ENCODE results near the gene IDH3B. TPM values are rescaled to one million over a fixed set of nuclear protein-coding genes. Genes with fewer than 3 reads are reported as not detected.
"Not testable (repeated sequence)": the region's sequence is repeated elsewhere in the genome, so short reads cannot be mapped to it uniquely, and the experiment has no call there.

IDH3B gene
- total RNA-seq, 1 donor from 2014 or later: 136 TPM

- no peak for DNase-seq (ENCODE audit: low spot score)
- H3K36me3 Mint-ChIP-seq (ENCODE audit: low read depth, unreplicated experiment): peaks cover 10% of the 10 kb centered on the region
- no peak overlapping the region for H3K27ac Mint-ChIP-seq (ENCODE audit: unreplicated experiment)
- H3K4me3 Mint-ChIP-seq (ENCODE audit: unreplicated experiment): no peak overlapping the region
- TF ChIP-seq, protein P1, sequence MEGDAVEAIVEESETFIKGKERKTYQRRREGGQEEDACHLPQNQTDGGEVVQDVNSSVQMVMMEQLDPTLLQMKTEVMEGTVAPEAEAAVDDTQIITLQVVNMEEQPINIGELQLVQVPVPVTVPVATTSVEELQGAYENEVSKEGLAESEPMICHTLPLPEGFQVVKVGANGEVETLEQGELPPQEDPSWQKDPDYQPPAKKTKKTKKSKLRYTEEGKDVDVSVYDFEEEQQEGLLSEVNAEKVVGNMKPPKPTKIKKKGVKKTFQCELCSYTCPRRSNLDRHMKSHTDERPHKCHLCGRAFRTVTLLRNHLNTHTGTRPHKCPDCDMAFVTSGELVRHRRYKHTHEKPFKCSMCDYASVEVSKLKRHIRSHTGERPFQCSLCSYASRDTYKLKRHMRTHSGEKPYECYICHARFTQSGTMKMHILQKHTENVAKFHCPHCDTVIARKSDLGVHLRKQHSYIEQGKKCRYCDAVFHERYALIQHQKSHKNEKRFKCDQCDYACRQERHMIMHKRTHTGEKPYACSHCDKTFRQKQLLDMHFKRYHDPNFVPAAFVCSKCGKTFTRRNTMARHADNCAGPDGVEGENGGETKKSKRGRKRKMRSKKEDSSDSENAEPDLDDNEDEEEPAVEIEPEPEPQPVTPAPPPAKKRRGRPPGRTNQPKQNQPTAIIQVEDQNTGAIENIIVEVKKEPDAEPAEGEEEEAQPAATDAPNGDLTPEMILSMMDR (IDR thresholded peaks at IDR 0.05; ENCODE audit: unreplicated experiment): no peak
- peaks cover 14% of the 10 kb centered on the region for H3K4me1 Mint-ChIP-seq (ENCODE audit: unreplicated experiment)
- H3K9me3 Mint-ChIP-seq (ENCODE audit: unreplicated experiment): no peaks in the 10 kb centered on the region
- peaks cover 20% of the 10 kb centered on the region for H3K27me3 Mint-ChIP-seq (ENCODE audit: unreplicated experiment)
Observed at GRCh38 chr20:2698912-2699311, 34.9 kb upstream of the IDH3B start.

GRCh38 chr20:2698186-2698817 is 34.3 kb upstream of the IDH3B start:
- peaks cover 16% of the 10 kb centered on the region for H3K27me3 Mint-ChIP-seq (ENCODE audit: unreplicated experiment)
- H3K27ac Mint-ChIP-seq (ENCODE audit: unreplicated experiment): no peak overlapping the region
- peaks cover 10% of the 10 kb centered on the region for H3K36me3 Mint-ChIP-seq (ENCODE audit: low read depth, unreplicated experiment)
- DNase-seq (ENCODE audit: low spot score): no peak
- H3K4me3 Mint-ChIP-seq (ENCODE audit: unreplicated experiment): no peak overlapping the region
- TF ChIP-seq, protein P1 (IDR thresholded peaks at IDR 0.05; ENCODE audit: unreplicated experiment): no peak
- no peaks in the 10 kb centered on the region for H3K9me3 Mint-ChIP-seq (ENCODE audit: unreplicated experiment)
- peaks cover 14% of the 10 kb centered on the region for H3K4me1 Mint-ChIP-seq (ENCODE audit: unreplicated experiment)

DNA sequence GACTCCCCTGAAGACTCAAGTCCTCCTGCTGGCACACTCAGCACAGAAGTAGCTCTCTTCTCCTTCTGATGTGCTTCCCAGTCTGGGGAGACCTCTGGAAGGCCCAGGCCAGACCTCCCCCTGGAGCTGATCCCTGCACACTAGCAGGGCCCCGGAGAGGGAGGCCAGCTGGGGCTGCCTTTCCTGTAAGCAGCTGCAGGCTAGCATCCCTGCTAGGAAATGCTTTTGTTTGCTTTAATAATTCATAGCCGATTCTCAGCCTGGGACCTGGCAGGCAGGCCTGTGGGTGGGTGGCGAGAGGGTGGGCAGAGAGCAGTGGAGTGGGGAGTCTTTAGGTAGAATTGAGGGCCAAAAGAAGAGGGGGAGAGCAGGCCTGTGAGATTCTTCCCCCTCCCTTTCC is 33.8 kb upstream of the IDH3B start:
- peaks cover 14% of the 10 kb centered on the region for H3K4me1 Mint-ChIP-seq (ENCODE audit: unreplicated experiment)
- TF ChIP-seq, protein P1 (IDR thresholded peaks at IDR 0.05; ENCODE audit: unreplicated experiment): no peak
- DNase-seq (ENCODE audit: low spot score): no peak

GRCh38 chr20:2696646-2697045 is 32.6 kb upstream of the IDH3B start:
- Mint-ChIP-seq H3K9me3 (ENCODE audit: unreplicated experiment) (no peaks in the 10 kb centered on the region), H3K27ac (ENCODE audit: unreplicated experiment) (no peak overlapping the region), H3K27me3 (ENCODE audit: unreplicated experiment) (peaks cover 22% of the 10 kb centered on the region), H3K4me1 (ENCODE audit: unreplicated experiment) (peaks cover 18% of the 10 kb centered on the region), H3K4me3 (ENCODE audit: unreplicated experiment) (no peak overlapping the region), H3K36me3 (ENCODE audit: low read depth, unreplicated experiment) (peaks cover 16% of the 10 kb centered on the region)
- TF ChIP-seq, protein P1 (IDR thresholded peaks at IDR 0.05; ENCODE audit: unreplicated experiment): no peak
- DNase-seq (ENCODE audit: low spot score): no peak

More for the DNA sequence above, 33.8 kb upstream of the IDH3B start:
- no peaks in the 10 kb centered on the region for H3K9me3 Mint-ChIP-seq (ENCODE audit: unreplicated experiment)
- H3K27me3 Mint-ChIP-seq (ENCODE audit: unreplicated experiment): peaks cover 16% of the 10 kb centered on the region
- peaks cover 10% of the 10 kb centered on the region for H3K36me3 Mint-ChIP-seq (ENCODE audit: low read depth, unreplicated experiment)
- no peak overlapping the region for H3K4me3 Mint-ChIP-seq (ENCODE audit: unreplicated experiment)
- no peak overlapping the region for H3K27ac Mint-ChIP-seq (ENCODE audit: unreplicated experiment)

GRCh38 chr20:2695984-2696525 is 32.0 kb upstream of the IDH3B start:
- Mint-ChIP-seq H3K4me3 (ENCODE audit: unreplicated experiment) (peak overlapping the region; percentile 54), H3K4me1 (ENCODE audit: unreplicated experiment) (peaks cover 23% of the 10 kb centered on the region), H3K27me3 (ENCODE audit: unreplicated experiment) (peaks cover 26% of the 10 kb centered on the region), H3K36me3 (ENCODE audit: low read depth, unreplicated experiment) (peaks cover 21% of the 10 kb centered on the region)
- not testable (repeated sequence) for H3K27ac Mint-ChIP-seq (ENCODE audit: unreplicated experiment); DNase-seq (ENCODE audit: low spot score); H3K9me3 Mint-ChIP-seq (ENCODE audit: unreplicated experiment)
